ENCODE data around the gene FRY.

Gene FRY

GRCh38 chr13:32265726-32266125 lies 234.2 kb downstream of the FRY start:
- no peak for TF ChIP-seq POLR2AphosphoS5 (IDR thresholded peaks at IDR 0.05; ENCODE audit: low read depth, low read length)
- no peak for TF ChIP-seq FOXP2 (optimal IDR thresholded peaks at IDR 0.05; ENCODE audit: borderline replicate concordance, extremely low read depth, extremely low read length, insufficient read depth)
- no peak for TF ChIP-seq SIN3A (IDR thresholded peaks at IDR 0.05; ENCODE audit: borderline replicate concordance, insufficient read depth, low read length)
- no peak for TF ChIP-seq TAF1 (IDR thresholded peaks at IDR 0.05; ENCODE audit: borderline replicate concordance, insufficient read depth, low read length)
- no peak for TF ChIP-seq REST (IDR thresholded peaks at IDR 0.05; ENCODE audit: insufficient read depth in 1 of 2, low read depth in 2 of 2, low read length in 2 of 2)

- TF ChIP-seq FOXP2 (optimal IDR thresholded peaks at IDR 0.05; ENCODE audit: borderline replicate concordance, extremely low read depth, extremely low read length, insufficient read depth) (no peak), REST (IDR thresholded peaks at IDR 0.05; ENCODE audit: insufficient read depth in 1 of 2, low read depth in 2 of 2, low read length in 2 of 2) (no peak), SIN3A (IDR thresholded peaks at IDR 0.05; ENCODE audit: borderline replicate concordance, insufficient read depth, low read length) (no peak), TAF1 (IDR thresholded peaks at IDR 0.05; ENCODE audit: borderline replicate concordance, insufficient read depth, low read length) (no peak), POLR2AphosphoS5 (IDR thresholded peaks at IDR 0.05; ENCODE audit: low read depth, low read length) (no peak)
These were observed 234.6 kb downstream of the FRY start for GRCh38 chr13:32266130-32266529.

GRCh38 chr13:32267836-32268439 lies 236.4 kb downstream of the FRY start:
- TF ChIP-seq FOXP2 (optimal IDR thresholded peaks at IDR 0.05; ENCODE audit: borderline replicate concordance, extremely low read depth, extremely low read length, insufficient read depth) (no peak), SIN3A (IDR thresholded peaks at IDR 0.05; ENCODE audit: borderline replicate concordance, insufficient read depth, low read length) (no peak), REST (IDR thresholded peaks at IDR 0.05; ENCODE audit: insufficient read depth in 1 of 2, low read depth in 2 of 2, low read length in 2 of 2) (no peak), POLR2AphosphoS5 (IDR thresholded peaks at IDR 0.05; ENCODE audit: low read depth, low read length) (no peak), TAF1 (IDR thresholded peaks at IDR 0.05; ENCODE audit: borderline replicate concordance, insufficient read depth, low read length) (no peak)

- TF ChIP-seq REST (IDR thresholded peaks at IDR 0.05; ENCODE audit: insufficient read depth in 1 of 2, low read depth in 2 of 2, low read length in 2 of 2): no peak
- no peak for TF ChIP-seq POLR2AphosphoS5 (IDR thresholded peaks at IDR 0.05; ENCODE audit: low read depth, low read length)
- TF ChIP-seq FOXP2 (optimal IDR thresholded peaks at IDR 0.05; ENCODE audit: borderline replicate concordance, extremely low read depth, extremely low read length, insufficient read depth): no peak
- TF ChIP-seq SIN3A (IDR thresholded peaks at IDR 0.05; ENCODE audit: borderline replicate concordance, insufficient read depth, low read length): no peak
- no peak for TF ChIP-seq TAF1 (IDR thresholded peaks at IDR 0.05; ENCODE audit: borderline replicate concordance, insufficient read depth, low read length)
These were observed 240.6 kb downstream of the FRY start for GRCh38 chr13:32272021-32272683.
